DMS 273 treated with DMSO at 0.1 percent for 48 hours (cell line): Measurements from ENCODE around the gene COL4A3.

Source experiments
- DNase-seq: peaks from one replicate; lab custom pipeline; 2025; lab: John Stamatoyannopoulos, UW

Gene COL4A3

GRCh38 chr2:227292314-227292713 is 127.9 kb downstream of the COL4A3 start:
- no peak for DNase-seq

GRCh38 chr2:227293531-227293930 is 129.1 kb downstream of the COL4A3 start:
- DNase-seq, result no peak

- DNase-seq, result no peak
Measured at GRCh38 chr2:227295806-227296205, 131.4 kb downstream of the COL4A3 start.

- DNase-seq, result no peak
Measured at GRCh38 chr2:227296671-227297405, 132.4 kb downstream of the COL4A3 start.

GRCh38 chr2:227301523-227301922 is 137.1 kb downstream of the COL4A3 start:
- no peak for DNase-seq

GRCh38 chr2:227308784-227309183 is 144.4 kb downstream of the COL4A3 start:
- DNase-seq, result no peak

- DNase-seq, result no peak
Measured at GRCh38 chr2:227310756-227311110, 146.3 kb downstream of the COL4A3 start.

GRCh38 chr2:227311861-227312506 is 147.6 kb downstream of the COL4A3 start:
- DNase-seq, result no peak

- DNase-seq, result no peak
Measured at GRCh38 chr2:227312579-227312978, 148.2 kb downstream of the COL4A3 start.

- DNase-seq, result no peak
Measured at GRCh38 chr2:227313310-227313709, 148.9 kb downstream of the COL4A3 start.

GRCh38 chr2:227317834-227318233 is 153.4 kb downstream of the COL4A3 start:
- no peak for DNase-seq

- DNase-seq, result no peak
Measured at GRCh38 chr2:227320305-227321094, 156.1 kb downstream of the COL4A3 start.

GRCh38 chr2:227322530-227323205 is 158.2 kb downstream of the COL4A3 start:
- no peak for DNase-seq

- DNase-seq, result no peak
Measured at GRCh38 chr2:227323818-227324217, 159.4 kb downstream of the COL4A3 start.

- DNase-seq, result no peak
Measured at GRCh38 chr2:227324642-227324994, 160.2 kb downstream of the COL4A3 start.

GRCh38 chr2:227324995-227325838 is 160.8 kb downstream of the COL4A3 start, which contains the start of gene MFF:
Gene MFF (plus strand): TSS chr2:227325251. CDS start chr2:227330666, 5,415 bp downstream.
- peak; percentile 84 for DNase-seq

- DNase-seq, result peak; percentile 24
Measured at GRCh38 chr2:227325839-227326195, 161.4 kb downstream of the COL4A3 start.

GRCh38 chr2:227326783-227327182 is 162.4 kb downstream of the COL4A3 start:
- DNase-seq, result no peak

- no peak for DNase-seq
Measured at GRCh38 chr2:227335713-227336112, 171.3 kb downstream of the COL4A3 start.

- DNase-seq, result no peak
Measured at GRCh38 chr2:227337442-227337841, 173.0 kb downstream of the COL4A3 start.

- DNase-seq, result no peak
Measured at GRCh38 chr2:227339098-227339599, 174.7 kb downstream of the COL4A3 start.
